IPS-NIHi7 (cell line): ENCODE data around the gene MCAT.
"Not testable (repeated sequence)": the region's sequence is repeated elsewhere in the genome, so short reads cannot be mapped to it uniquely, and the experiment has no call there.

Source experiments
- DNase-seq: peaks from one replicate; pipeline ENCODE4 v3.0.0; 2012; ENCODE audit warnings: mixed read lengths; ENCODE audit errors: extremely low spot score

Gene MCAT

GRCh38 chr22:43126501-43127165 is 16.6 kb downstream of the MCAT start:
- DNase-seq = peak; percentile 71

GRCh38 chr22:43118953-43119458 is 24.2 kb downstream of the MCAT start:
- DNase-seq = no peak

GRCh38 chr22:43118024-43118849 is 25.0 kb downstream of the MCAT start:
- DNase-seq = no peak

- DNase-seq = no peak
These were observed 26.3 kb downstream of the MCAT start for GRCh38 chr22:43116932-43117331.

- no peak for DNase-seq
These were observed 28.2 kb downstream of the MCAT start for GRCh38 chr22:43114958-43115357.

GRCh38 chr22:43113526-43114251 is 29.5 kb downstream of the MCAT start:
- no peak for DNase-seq

- DNase-seq = no peak
These were observed 32.1 kb downstream of the MCAT start for GRCh38 chr22:43110927-43111623.

- DNase-seq = peak; percentile 77
These were observed 32.7 kb downstream of the MCAT start, which contains the start of gene BIK for GRCh38 chr22:43110444-43110926. BIK (plus strand) TSS chr22:43110750; CDS start chr22:43124023, 13,273 bp downstream.

GRCh38 chr22:43109921-43110443 is 33.2 kb downstream of the MCAT start:
- DNase-seq = peak; percentile 49

- DNase-seq = no peak
These were observed 33.7 kb downstream of the MCAT start for GRCh38 chr22:43109511-43109910.

- DNase-seq = no peak
These were observed 36.9 kb downstream of the MCAT start for GRCh38 chr22:43106302-43106701.

- DNase-seq = not testable (repeated sequence)
These were observed 38.2 kb downstream of the MCAT start for GRCh38 chr22:43104950-43105349.

- DNase-seq = not testable (repeated sequence)
These were observed 39.1 kb downstream of the MCAT start for GRCh38 chr22:43104056-43104625.

- no peak for DNase-seq
These were observed 41.9 kb downstream of the MCAT start for GRCh38 chr22:43101306-43101705.

- no peak for DNase-seq
These were observed 43.0 kb downstream of the MCAT start for GRCh38 chr22:43100225-43100624.

GRCh38 chr22:43099095-43099494 is 44.1 kb downstream of the MCAT start:
- DNase-seq = no peak

- DNase-seq = no peak
These were observed 44.8 kb downstream of the MCAT start for GRCh38 chr22:43098356-43098755.

GRCh38 chr22:43096420-43096819 is 46.8 kb downstream of the MCAT start:
- DNase-seq = no peak

- DNase-seq = no peak
These were observed 48.6 kb downstream of the MCAT start for GRCh38 chr22:43094551-43094950.

- no peak for DNase-seq
These were observed 49.1 kb downstream of the MCAT start for GRCh38 chr22:43094085-43094484.

GRCh38 chr22:43092085-43092484 is 51.1 kb downstream of the MCAT start:
- DNase-seq = no peak
